H54 (cell line): ENCODE data around the gene RPS6KA4.

Experiments
- DNase-seq: peaks from one replicate; pipeline ENCODE4 v3.0.0; 2011; ENCODE audit warnings: low spot score, mixed read lengths; ENCODE audit not compliant: insufficient read length
- FAIRE-seq: peaks from 3 replicates; lab custom pipeline; 2011; peaks lifted over from hg19 to GRCh38; lab: Jason Lieb, UNC
- POLR2A ChIP-seq: IDR thresholded peaks from 2 replicates; pipeline ENCODE4 v1.6.1; 2011; ENCODE audit warnings: low read depth, mild to moderate bottlenecking, low read length

RPS6KA4 gene

GRCh38 chr11:64349025-64349387, 10.0 kb upstream of the RPS6KA4 start:
- no peak for TF ChIP-seq POLR2A
- FAIRE-seq (no peak), DNase-seq (no peak)

- DNase-seq (no peak), FAIRE-seq (no peak)
- TF ChIP-seq POLR2A: no peak
Observed at GRCh38 chr11:64349404-64349803, 9.6 kb upstream of the RPS6KA4 start.

- no peak for TF ChIP-seq POLR2A
- no peak for DNase-seq
- no peak for FAIRE-seq
Observed at GRCh38 chr11:64351136-64351631, 7.8 kb upstream of the RPS6KA4 start.

GRCh38 chr11:64352099-64352994, 6.6 kb upstream of the RPS6KA4 start:
- DNase-seq (no peak), FAIRE-seq (no peak)
- no peak for TF ChIP-seq POLR2A

- no peak for TF ChIP-seq POLR2A
- DNase-seq: no peak
- FAIRE-seq: no peak
Observed at GRCh38 chr11:64352995-64353714, 5.8 kb upstream of the RPS6KA4 start.

GRCh38 chr11:64353715-64354506, 5.1 kb upstream of the RPS6KA4 start:
- FAIRE-seq (no peak), DNase-seq (no peak)
- TF ChIP-seq POLR2A: no peak

- FAIRE-seq (no peak), DNase-seq (peak; percentile 94)
- no peak for TF ChIP-seq POLR2A
Observed at GRCh38 chr11:64355078-64355940, 3.7 kb upstream of the RPS6KA4 start.

- DNase-seq (peak; percentile 85), FAIRE-seq (no peak)
- no peak for TF ChIP-seq POLR2A
Observed at GRCh38 chr11:64356498-64357411, 2.2 kb upstream of the RPS6KA4 start.

GRCh38 chr11:64357446-64357845, 1.5 kb upstream of the RPS6KA4 start:
- DNase-seq: no peak
- no peak for TF ChIP-seq POLR2A
- no peak for FAIRE-seq

DNA sequence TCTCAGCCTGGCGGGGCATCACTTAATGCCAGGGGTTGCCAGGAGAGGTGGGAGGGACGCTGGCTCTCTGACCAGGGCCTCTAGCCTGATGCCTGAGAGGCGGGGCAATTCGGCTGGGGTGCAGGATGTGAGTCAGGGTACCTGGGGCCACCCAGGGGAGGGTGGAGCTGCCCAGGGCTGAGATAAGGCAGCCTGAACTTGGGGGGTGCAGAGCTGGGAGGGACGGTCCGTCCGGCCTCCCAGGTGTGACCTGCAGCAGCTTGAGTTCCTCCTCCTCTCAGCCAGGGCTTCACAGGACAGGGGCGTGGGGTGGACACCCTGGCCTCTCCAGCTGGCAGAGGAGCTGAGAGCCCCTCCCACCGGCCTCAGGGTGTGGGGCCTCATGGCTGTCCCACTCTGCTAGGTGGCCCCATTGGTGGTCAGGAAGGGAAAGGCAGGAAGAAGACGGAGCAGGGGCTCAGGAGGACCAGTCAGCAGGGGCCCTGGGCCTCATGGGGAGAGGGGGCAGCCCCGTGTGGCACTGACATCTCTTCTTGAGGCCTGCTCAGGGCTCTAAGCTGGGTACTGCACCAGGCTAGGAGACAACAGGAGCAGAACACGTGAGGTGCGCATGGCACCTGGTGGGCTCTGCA, 942 bp upstream of the RPS6KA4 start:
- FAIRE-seq: no peak
- peak; percentile 95 for DNase-seq
- TF ChIP-seq POLR2A: peak; percentile 59

- FAIRE-seq (no peak), DNase-seq (no peak)
- no peak for TF ChIP-seq POLR2A
Observed at GRCh38 chr11:64358536-64358906, 441 bp upstream of the RPS6KA4 start.

DNA sequence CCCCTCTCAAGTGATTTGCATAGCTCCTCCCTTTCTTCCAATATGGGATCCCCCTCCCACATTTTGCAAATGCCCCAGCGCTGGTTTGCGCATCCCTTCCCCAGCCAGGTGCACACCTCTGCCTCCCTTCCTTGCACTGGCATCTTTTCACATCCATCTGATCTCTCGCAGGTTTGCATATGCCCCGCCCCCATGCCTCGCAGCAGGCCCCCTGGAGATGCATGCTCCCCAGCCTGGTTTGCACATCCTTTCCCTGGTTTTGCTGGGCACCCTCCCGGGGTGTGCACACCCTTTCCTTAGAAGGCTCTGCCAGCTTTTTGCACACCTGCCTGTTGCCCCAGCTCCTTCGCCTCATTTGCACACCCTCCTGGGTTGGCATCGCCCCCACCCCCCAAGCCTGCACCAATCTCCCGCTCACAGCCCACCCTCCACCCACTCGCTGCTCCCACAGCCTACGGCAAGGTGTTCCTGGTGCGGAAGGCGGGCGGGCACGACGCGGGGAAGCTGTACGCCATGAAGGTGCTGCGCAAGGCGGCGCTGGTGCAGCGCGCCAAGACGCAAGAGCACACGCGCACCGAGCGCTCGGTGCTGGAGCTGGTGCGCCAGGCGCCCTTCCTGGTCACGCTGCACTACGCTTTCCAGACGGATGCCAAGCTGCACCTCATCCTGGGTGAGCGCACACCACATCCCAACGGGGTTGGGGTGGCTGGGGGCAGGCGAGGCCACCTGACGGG, 917 bp downstream of the RPS6KA4 start:
- TF ChIP-seq POLR2A: no peak
- FAIRE-seq (no peak), DNase-seq (no peak)
